ENCODE measurements around the gene KLHL26. TPM values are rescaled to one million over a fixed set of nuclear protein-coding genes. Genes with fewer than 3 reads are reported as not detected.

Gene KLHL26
- total RNA-seq, 1 donor from 2014 or later: 6.2 TPM

GRCh38 chr19:18653853-18654252 lies 17.0 kb downstream of the KLHL26 start:
- peaks cover 63% of the 10 kb centered on the region for H3K4me1 ChIP-seq
- TF ChIP-seq, protein P1, sequence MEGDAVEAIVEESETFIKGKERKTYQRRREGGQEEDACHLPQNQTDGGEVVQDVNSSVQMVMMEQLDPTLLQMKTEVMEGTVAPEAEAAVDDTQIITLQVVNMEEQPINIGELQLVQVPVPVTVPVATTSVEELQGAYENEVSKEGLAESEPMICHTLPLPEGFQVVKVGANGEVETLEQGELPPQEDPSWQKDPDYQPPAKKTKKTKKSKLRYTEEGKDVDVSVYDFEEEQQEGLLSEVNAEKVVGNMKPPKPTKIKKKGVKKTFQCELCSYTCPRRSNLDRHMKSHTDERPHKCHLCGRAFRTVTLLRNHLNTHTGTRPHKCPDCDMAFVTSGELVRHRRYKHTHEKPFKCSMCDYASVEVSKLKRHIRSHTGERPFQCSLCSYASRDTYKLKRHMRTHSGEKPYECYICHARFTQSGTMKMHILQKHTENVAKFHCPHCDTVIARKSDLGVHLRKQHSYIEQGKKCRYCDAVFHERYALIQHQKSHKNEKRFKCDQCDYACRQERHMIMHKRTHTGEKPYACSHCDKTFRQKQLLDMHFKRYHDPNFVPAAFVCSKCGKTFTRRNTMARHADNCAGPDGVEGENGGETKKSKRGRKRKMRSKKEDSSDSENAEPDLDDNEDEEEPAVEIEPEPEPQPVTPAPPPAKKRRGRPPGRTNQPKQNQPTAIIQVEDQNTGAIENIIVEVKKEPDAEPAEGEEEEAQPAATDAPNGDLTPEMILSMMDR (IDR thresholded peaks at IDR 0.05; ENCODE audit: borderline replicate concordance): no peak
- intact Hi-C loops (cut with micrococcal nuclease): no loop called here

DNA sequence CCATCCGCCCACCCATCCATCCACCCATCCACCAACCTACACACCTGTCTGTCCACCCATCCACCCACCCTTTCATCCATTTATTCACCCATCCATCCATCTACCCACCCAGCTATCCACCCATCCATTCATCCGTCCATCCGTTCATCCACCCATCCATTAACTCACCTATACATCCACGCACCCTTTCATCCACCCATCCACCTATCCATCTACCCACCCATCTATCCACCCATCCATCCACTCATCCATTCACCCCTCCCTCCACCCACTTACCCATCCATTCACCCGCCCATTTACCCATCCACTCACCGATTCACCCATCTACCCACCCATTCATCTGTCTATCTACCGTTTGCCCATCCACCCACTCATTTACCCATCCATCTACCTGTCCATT lies 17.6 kb downstream of the KLHL26 start:
- DNase-seq: no peak
- Histone ChIP-seq H3K4me3 (no peak overlapping the region), H3K27ac (replicated peaks) (no peak overlapping the region), H3K4me1 (peaks cover 63% of the 10 kb centered on the region), H3K27me3 (ENCODE audit: low read depth) (no peaks in the 10 kb centered on the region), H3K9me3 (replicated peaks) (no peaks in the 10 kb centered on the region), H3K36me3 (no peaks in the 10 kb centered on the region)
- intact Hi-C loops (cut with micrococcal nuclease): no loop called here
- TF ChIP-seq, protein P1 (IDR thresholded peaks at IDR 0.05; ENCODE audit: borderline replicate concordance): no peak

More at GRCh38 chr19:18653853-18654252, 17.0 kb downstream of the KLHL26 start:
- no peaks in the 10 kb centered on the region for H3K9me3 ChIP-seq (replicated peaks)
- no peaks in the 10 kb centered on the region for H3K27me3 ChIP-seq (ENCODE audit: low read depth)
- no peaks in the 10 kb centered on the region for H3K36me3 ChIP-seq
- DNase-seq: no peak
- H3K27ac ChIP-seq (replicated peaks): no peak overlapping the region
- no peak overlapping the region for H3K4me3 ChIP-seq

DNA sequence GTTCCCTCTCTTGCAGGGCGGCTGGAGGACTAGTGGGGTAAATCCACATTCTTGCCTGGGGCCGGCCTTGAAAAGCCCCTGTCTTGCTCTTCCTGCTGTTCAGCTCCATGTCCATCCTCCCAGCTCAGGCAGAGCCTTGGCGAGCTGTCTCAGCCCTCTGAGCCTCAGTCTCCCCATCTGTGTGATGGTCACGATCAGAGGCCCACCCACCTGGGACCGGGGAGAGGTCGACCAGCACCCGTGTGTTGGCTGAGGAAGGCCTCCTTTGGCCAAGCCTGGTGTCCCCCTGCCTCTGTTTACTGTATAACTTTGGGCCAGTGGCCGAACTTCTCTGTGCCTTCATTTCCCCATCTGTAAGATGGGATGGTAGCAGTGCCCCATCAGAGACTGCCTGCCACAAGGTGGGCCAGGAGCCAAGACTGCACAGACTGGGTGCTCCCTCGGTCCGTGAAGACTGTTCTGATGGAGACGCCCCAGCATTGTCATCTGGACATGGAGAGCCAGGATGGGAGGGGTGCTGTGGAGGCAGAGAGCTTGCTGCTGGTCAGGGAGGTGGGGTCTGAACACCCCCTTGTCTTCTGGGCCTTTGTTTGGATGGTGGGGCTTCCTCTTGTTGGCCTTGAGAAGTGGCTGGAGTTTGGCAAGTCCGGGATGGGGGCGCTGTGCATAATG lies 18.5 kb downstream of the KLHL26 start:
- Histone ChIP-seq H3K27ac (replicated peaks) (no peak overlapping the region), H3K9me3 (replicated peaks) (no peaks in the 10 kb centered on the region), H3K36me3 (no peaks in the 10 kb centered on the region), H3K4me3 (no peak overlapping the region), H3K27me3 (ENCODE audit: low read depth) (no peaks in the 10 kb centered on the region), H3K4me1 (peaks cover 63% of the 10 kb centered on the region)
- DNase-seq: no peak
- TF ChIP-seq, protein P1 (IDR thresholded peaks at IDR 0.05; ENCODE audit: borderline replicate concordance): no peak
- intact Hi-C loops (cut with micrococcal nuclease): no loop called here

- TF ChIP-seq, protein P1 (IDR thresholded peaks at IDR 0.05; ENCODE audit: borderline replicate concordance): no peak
- DNase-seq: no peak
- H3K4me3 ChIP-seq: no peak overlapping the region
- H3K27ac ChIP-seq (replicated peaks): peak overlapping the region; percentile 84
- intact Hi-C loops (cut with micrococcal nuclease): no loop called here
- H3K27me3 ChIP-seq (ENCODE audit: low read depth): no peaks in the 10 kb centered on the region
- peaks cover 63% of the 10 kb centered on the region for H3K4me1 ChIP-seq
- no peaks in the 10 kb centered on the region for H3K36me3 ChIP-seq
- no peaks in the 10 kb centered on the region for H3K9me3 ChIP-seq (replicated peaks)
These were observed 19.7 kb downstream of the KLHL26 start for GRCh38 chr19:18656337-18657086.

DNA sequence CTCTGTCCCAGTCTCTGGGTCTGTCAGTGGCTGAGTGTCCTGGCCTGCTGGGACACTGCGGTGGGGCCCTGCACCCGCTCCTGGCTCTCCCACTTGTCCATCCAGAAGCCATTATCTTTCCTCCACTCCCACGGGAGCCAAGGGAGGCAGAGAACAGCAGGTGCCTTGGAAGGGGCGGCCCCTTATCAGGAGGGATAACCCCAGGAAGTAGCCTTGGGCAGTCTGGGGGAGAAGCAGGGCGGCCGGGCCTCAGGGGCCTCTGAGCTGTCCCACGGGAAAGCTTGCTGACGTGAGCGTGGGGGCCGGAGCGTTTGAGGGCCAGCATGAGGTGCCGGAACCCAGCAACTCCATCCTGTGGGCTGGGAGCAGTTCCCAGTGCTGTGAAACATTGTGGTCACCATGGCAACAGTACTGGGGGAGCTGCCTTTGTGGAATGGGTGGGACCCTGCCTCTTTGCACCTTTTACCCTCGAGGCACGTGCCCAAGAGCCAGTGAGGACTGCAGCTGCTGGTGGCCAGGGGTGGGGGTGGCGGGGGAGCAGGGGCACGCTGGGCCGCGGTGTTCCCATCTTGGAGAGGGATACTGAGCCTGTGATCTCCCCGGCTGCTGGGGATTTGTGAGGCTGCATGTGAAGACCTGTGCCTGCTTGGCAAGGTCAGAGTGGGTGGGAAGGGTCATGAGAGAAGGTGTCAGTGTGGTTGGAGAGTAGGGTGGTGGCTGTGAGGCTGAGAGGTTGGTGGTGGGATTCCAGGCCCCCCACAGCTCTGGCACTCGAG lies 20.9 kb downstream of the KLHL26 start:
- no peaks in the 10 kb centered on the region for H3K27me3 ChIP-seq (ENCODE audit: low read depth)
- intact Hi-C loops (cut with micrococcal nuclease): no loop called here
- H3K27ac ChIP-seq (replicated peaks): peak overlapping the region; percentile 84
- TF ChIP-seq, protein P1 (IDR thresholded peaks at IDR 0.05; ENCODE audit: borderline replicate concordance): no peak
- no peaks in the 10 kb centered on the region for H3K36me3 ChIP-seq
- H3K4me1 ChIP-seq: peaks cover 55% of the 10 kb centered on the region
- no peaks in the 10 kb centered on the region for H3K9me3 ChIP-seq (replicated peaks)
- H3K4me3 ChIP-seq: no peak overlapping the region
- DNase-seq: peak; percentile 75
